Prostate gland (tissue), 2 donors: Measurements from ENCODE around the gene ST6GALNAC3. TPM values are rescaled to one million over a fixed set of nuclear protein-coding genes. Genes with fewer than 3 reads are reported as not detected.

Source experiments
- DNase-seq: peaks from one replicate; pipeline ENCODE4 v3.0.0-alpha.2; 2019; ENCODE audit warnings: low spot score
- H3K27ac ChIP-seq, 2 donors: fragments of 200-600 bp; sonication (generic); 2 replicates each; pipeline ENCODE4 v1.5.1; 2017 to 2019
- H3K27me3 ChIP-seq: fragments of 200-600 bp; sonication (generic); replicated peaks from 2 replicates; pipeline ENCODE4 v1.5.1; 2019; ENCODE audit not compliant: insufficient read depth
- H3K36me3 ChIP-seq, 2 donors: fragments of 200-600 bp; sonication (generic); 1 replicate in 1 of 2; 2 replicates in 1 of 2; pipeline versions ENCODE4 v1.5.1 to v1.8.1; 2017 to 2019
- H3K4me1 ChIP-seq: fragments of 200-600 bp; sonication (generic); replicated peaks from 2 replicates; pipeline ENCODE4 v1.5.1; 2019
- H3K4me3 ChIP-seq, 2 donors: fragments of 200-600 bp; sonication (generic); 2 replicates each; pipeline ENCODE4 v1.5.1; 2017 to 2019
- H3K9me3 ChIP-seq: fragments of 200-600 bp; sonication (generic); 2 replicates; pipeline ENCODE4 v1.5.1; 2017
- POLR2A ChIP-seq: fragments of 450-650 bp; IDR thresholded peaks from one replicate; pipeline ENCODE4 v1.6.1; 2016; ENCODE audit warnings: antibody characterized with exemption, mild to moderate bottlenecking
- POLR2AphosphoS5 ChIP-seq: sonication (generic); formaldehyde crosslinking; IDR thresholded peaks from one replicate; pipeline ENCODE4 v1.6.1; 2017; ENCODE audit warnings: antibody characterized with exemption
- WGBS: methylation state at CpG from one replicate; pipeline ENCODE4 v1.1.5; 2018; 5-methylcytosine and 5-hydroxymethylcytosine counted together
- intact Hi-C: fragments of 100-400 bp; cut with DNase I; formaldehyde crosslinking; loops from one replicate; pipeline ENCODE4 v1.14.2; 2022
- total RNA-seq, 2 donors: library from RNA; depleted of rRNA; stranded (reverse); fragments of >200 nt; gene quantifications; one replicate each; pipeline ENCODE4 v1.1.0, GENCODE V29; 2016
- TF ChIP-seq, protein P1 (sequence below), 4 experiments: fragments of 200-600 bp in 2 of 4; fragments of 450-650 bp in 2 of 4; sonication (generic) in 2 of 4; IDR thresholded peaks; 1 replicate in 3 of 4; 2 replicates in 1 of 4; pipeline ENCODE4 v1.5.1; 2016 to 2019; ENCODE audit warnings: antibody characterized with exemption in 4 of 4, mild to moderate bottlenecking in 2 of 4, moderate library complexity in 2 of 4

Gene ST6GALNAC3
- total RNA-seq, 2 donors from 2014 or later = 0.41 to 0.80 TPM

DNA sequence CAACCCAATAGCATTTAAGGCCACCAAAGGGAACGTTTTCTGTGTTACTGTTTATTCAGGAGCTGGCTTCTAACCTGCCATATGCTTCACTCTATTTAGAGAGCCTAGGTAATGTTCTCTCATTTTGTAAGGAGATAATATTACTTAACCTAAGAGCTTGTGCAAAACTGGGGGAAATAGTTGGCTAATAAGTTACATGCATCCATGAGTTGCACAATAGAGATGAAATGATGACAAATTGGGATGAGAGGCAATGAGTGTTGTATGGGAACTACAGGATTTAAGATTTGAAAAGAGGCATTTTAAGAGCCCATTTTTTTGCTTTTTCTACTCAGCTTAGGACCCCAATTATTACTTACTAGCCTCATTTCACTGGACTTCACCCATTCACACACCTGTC, 151.0 kb downstream of the ST6GALNAC3 start:
- 76% methylated on average over 1 of the region's 1 CpG for WGBS
- no peaks in the 10 kb centered on the region for H3K36me3 ChIP-seq
- TF ChIP-seq, protein P1, sequence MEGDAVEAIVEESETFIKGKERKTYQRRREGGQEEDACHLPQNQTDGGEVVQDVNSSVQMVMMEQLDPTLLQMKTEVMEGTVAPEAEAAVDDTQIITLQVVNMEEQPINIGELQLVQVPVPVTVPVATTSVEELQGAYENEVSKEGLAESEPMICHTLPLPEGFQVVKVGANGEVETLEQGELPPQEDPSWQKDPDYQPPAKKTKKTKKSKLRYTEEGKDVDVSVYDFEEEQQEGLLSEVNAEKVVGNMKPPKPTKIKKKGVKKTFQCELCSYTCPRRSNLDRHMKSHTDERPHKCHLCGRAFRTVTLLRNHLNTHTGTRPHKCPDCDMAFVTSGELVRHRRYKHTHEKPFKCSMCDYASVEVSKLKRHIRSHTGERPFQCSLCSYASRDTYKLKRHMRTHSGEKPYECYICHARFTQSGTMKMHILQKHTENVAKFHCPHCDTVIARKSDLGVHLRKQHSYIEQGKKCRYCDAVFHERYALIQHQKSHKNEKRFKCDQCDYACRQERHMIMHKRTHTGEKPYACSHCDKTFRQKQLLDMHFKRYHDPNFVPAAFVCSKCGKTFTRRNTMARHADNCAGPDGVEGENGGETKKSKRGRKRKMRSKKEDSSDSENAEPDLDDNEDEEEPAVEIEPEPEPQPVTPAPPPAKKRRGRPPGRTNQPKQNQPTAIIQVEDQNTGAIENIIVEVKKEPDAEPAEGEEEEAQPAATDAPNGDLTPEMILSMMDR (IDR thresholded peaks at IDR 0.05) = no peak
- TF ChIP-seq POLR2A (no peak), POLR2AphosphoS5 (no peak)
- H3K27ac ChIP-seq = no peak overlapping the region
- DNase-seq = no peak
- no peaks in the 10 kb centered on the region for H3K4me1 ChIP-seq
- intact Hi-C loops = no loop called here
- H3K9me3 ChIP-seq = no peaks in the 10 kb centered on the region
- no peak overlapping the region for H3K4me3 ChIP-seq
- H3K27me3 ChIP-seq = no peaks in the 10 kb centered on the region

DNA sequence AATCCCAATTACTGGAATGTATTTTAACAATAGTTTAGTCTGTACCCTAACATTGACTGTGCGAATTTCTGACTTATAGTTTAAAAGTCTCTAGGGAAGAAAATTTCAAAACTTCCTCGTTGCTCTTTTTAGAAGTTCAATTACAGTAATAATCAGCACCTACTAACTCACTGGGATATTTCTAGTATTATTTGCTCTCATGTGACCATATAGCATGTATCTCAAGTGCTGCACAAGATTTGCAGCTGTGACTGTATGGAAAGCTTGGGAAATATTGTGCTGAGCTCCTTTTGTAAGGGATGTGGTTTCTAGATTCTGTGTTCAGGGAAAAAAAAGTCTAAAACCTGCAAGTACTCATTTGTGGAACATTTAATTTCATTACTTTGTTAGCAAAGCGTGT, 153.1 kb downstream of the ST6GALNAC3 start:
- Histone ChIP-seq H3K27ac (no peak overlapping the region), H3K4me3 (no peak overlapping the region), H3K9me3 (no peaks in the 10 kb centered on the region), H3K4me1 (no peaks in the 10 kb centered on the region), H3K27me3 (no peaks in the 10 kb centered on the region), H3K36me3 (no peaks in the 10 kb centered on the region)
- intact Hi-C loops = no loop called here
- DNase-seq = no peak
- TF ChIP-seq POLR2AphosphoS5 = no peak
- TF ChIP-seq, protein P1 (IDR thresholded peaks at IDR 0.05) = no peak
- TF ChIP-seq POLR2A = no peak
- WGBS = 69% methylated on average over 3 of the region's 3 CpGs

DNA sequence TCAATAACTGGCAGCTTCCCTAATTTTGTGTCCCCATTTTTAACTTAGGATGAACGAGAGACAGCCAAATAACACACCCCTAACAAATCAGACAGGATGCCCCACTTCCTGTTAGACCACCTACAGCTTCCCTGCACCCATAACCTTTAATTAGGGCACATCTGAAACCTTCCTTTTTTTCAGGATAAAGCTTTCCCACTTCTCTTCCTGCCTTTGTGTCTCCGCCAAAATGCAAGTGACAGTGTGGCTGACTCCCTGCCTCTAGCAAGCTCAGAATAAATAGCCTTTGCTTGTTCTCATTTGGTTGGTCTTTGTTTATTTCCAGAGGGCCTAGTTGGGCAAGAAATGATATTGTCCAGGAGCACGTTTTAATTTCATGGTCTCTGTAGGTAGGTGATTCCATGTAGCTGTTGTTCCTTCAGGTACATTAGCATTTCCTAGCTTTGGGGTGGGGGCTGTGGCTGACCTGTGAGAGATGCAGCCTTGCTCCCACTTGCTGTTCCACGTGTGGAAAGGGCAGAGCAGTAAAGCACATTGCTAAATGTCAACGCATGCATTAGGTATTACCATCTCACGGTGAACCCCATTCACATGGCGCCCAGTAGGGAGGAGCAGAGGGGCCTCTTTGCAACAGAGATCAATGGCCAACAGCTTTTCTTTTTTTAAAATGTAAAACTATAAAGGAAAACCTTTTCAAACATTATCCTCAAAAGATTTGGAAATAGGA, 154.9 kb downstream of the ST6GALNAC3 start:
- no peak overlapping the region for H3K4me3 ChIP-seq
- H3K4me1 ChIP-seq = no peaks in the 10 kb centered on the region
- no peaks in the 10 kb centered on the region for H3K36me3 ChIP-seq
- TF ChIP-seq, protein P1 (IDR thresholded peaks at IDR 0.05) = no peak
- TF ChIP-seq POLR2A = no peak
- no peaks in the 10 kb centered on the region for H3K27me3 ChIP-seq
- H3K27ac ChIP-seq = no peak overlapping the region
- DNase-seq = no peak
- intact Hi-C loops = no loop called here
- 58% methylated on average over 7 of the region's 7 CpGs for WGBS
- no peaks in the 10 kb centered on the region for H3K9me3 ChIP-seq

DNA sequence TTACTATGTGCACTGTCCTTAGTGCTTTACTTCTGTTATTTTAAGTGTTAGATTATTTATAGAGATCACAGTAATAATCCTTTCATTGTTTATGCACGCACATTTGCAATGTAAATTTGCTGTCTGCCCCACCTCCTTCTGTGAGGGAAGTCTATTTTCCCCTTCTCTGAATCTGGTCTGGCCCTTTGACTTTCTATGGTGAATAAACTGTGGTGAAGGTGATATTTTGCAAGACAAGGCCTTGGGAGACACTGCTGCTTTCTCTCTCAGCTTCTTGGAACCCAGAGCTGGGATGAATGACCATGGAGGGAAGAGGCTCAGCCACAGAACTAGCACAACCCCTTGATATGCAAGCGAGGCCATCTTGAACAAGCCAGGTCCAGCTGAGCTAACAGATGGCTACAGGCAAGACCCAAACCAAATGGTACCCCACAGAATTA, 156.3 kb downstream of the ST6GALNAC3 start:
- no peak overlapping the region for H3K4me3 ChIP-seq
- DNase-seq = no peak
- no peaks in the 10 kb centered on the region for H3K36me3 ChIP-seq
- WGBS = 72% methylated on average over 2 of the region's 2 CpGs
- no peak overlapping the region for H3K27ac ChIP-seq
- H3K4me1 ChIP-seq = no peaks in the 10 kb centered on the region
- intact Hi-C loops = no loop called here
- no peaks in the 10 kb centered on the region for H3K27me3 ChIP-seq
- TF ChIP-seq, protein P1 (IDR thresholded peaks at IDR 0.05) = no peak
- TF ChIP-seq POLR2AphosphoS5 = no peak
- no peak for TF ChIP-seq POLR2A
- H3K9me3 ChIP-seq = no peaks in the 10 kb centered on the region

DNA sequence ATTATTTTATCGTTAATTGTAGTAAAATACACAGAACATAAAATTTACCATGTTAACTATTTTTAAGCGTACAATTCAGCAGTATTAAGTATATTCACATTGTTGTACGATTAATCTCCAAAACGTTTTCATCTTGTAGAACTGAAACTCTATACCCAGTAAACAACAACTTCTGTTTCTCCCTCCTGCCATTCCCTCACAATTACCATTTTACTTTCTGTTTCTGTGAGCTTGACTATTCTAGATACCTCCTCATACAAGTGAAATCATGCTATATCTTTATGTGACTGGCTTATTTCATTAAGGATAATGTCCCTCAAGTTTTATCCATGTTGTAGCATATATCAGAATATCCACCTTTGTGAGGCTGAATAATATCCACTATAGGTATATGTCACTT, 156.8 kb downstream of the ST6GALNAC3 start:
- no peak for DNase-seq
- Histone ChIP-seq H3K27me3 (no peaks in the 10 kb centered on the region), H3K9me3 (no peaks in the 10 kb centered on the region), H3K36me3 (no peaks in the 10 kb centered on the region), H3K4me1 (no peaks in the 10 kb centered on the region), H3K27ac (no peak overlapping the region), H3K4me3 (no peak overlapping the region)
- no peak for TF ChIP-seq POLR2AphosphoS5
- TF ChIP-seq, protein P1 (IDR thresholded peaks at IDR 0.05) = no peak
- no peak for TF ChIP-seq POLR2A
- intact Hi-C loops = no loop called here
- WGBS = 75% methylated on average over 4 of the region's 4 CpGs
